ENCODE data around the gene ADAMTSL1.

DNA sequence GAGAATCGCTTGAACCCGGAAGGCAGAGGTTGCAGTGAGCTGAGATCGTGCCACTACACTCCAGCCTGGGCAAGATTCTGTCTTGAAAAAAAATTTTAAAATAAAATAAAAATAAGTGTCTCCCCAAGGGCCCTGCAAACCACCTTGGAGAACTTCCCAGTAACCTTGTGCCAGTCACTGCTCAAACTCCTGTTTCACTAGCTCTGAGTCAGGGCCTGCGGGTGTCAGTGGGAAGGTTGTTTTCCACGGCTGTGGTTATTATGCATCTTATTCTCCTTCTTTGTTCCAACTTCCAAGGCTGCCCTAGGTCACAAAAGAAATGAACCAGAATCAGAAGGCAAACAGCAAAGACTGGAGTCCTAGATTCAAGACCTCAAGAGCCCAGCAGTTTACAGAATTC, 246.7 kb downstream of the ADAMTSL1 start:
- TF ChIP-seq MYNN (tag by site-specific recombination; IDR thresholded peaks at IDR 0.05; ENCODE audit: borderline replicate concordance) (no peak), ZBTB8A (tag by site-specific recombination; IDR thresholded peaks at IDR 0.05) (no peak), ZNF184 (tag by site-specific recombination; IDR thresholded peaks at IDR 0.05) (no peak), ZNF274 (IDR thresholded peaks at IDR 0.05; ENCODE audit: low read length) (no peak), ZNF274 (tag by site-specific recombination; IDR thresholded peaks at IDR 0.05; ENCODE audit: borderline replicate concordance) (no peak), HOXC10 (CRISPR knock-in tag; IDR thresholded peaks at IDR 0.05) (no peak), ZNF571 (tag by site-specific recombination; IDR thresholded peaks at IDR 0.05) (no peak), ZNF175 (tag by site-specific recombination; IDR thresholded peaks at IDR 0.05) (no peak), ZNF610 (tag by site-specific recombination; IDR thresholded peaks at IDR 0.05; ENCODE audit: borderline replicate concordance) (no peak), SETDB1 (IDR thresholded peaks at IDR 0.05; ENCODE audit: insufficient read length, low read length) (no peak), ZNF768 (tag by site-specific recombination; IDR thresholded peaks at IDR 0.05) (no peak)
- TF ChIP-seq, protein P1, sequence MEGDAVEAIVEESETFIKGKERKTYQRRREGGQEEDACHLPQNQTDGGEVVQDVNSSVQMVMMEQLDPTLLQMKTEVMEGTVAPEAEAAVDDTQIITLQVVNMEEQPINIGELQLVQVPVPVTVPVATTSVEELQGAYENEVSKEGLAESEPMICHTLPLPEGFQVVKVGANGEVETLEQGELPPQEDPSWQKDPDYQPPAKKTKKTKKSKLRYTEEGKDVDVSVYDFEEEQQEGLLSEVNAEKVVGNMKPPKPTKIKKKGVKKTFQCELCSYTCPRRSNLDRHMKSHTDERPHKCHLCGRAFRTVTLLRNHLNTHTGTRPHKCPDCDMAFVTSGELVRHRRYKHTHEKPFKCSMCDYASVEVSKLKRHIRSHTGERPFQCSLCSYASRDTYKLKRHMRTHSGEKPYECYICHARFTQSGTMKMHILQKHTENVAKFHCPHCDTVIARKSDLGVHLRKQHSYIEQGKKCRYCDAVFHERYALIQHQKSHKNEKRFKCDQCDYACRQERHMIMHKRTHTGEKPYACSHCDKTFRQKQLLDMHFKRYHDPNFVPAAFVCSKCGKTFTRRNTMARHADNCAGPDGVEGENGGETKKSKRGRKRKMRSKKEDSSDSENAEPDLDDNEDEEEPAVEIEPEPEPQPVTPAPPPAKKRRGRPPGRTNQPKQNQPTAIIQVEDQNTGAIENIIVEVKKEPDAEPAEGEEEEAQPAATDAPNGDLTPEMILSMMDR (tag by site-specific recombination; IDR thresholded peaks at IDR 0.05): no peak
- TF ChIP-seq, protein P2, sequence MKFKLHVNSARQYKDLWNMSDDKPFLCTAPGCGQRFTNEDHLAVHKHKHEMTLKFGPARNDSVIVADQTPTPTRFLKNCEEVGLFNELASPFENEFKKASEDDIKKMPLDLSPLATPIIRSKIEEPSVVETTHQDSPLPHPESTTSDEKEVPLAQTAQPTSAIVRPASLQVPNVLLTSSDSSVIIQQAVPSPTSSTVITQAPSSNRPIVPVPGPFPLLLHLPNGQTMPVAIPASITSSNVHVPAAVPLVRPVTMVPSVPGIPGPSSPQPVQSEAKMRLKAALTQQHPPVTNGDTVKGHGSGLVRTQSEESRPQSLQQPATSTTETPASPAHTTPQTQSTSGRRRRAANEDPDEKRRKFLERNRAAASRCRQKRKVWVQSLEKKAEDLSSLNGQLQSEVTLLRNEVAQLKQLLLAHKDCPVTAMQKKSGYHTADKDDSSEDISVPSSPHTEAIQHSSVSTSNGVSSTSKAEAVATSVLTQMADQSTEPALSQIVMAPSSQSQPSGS (tag by site-specific recombination; IDR thresholded peaks at IDR 0.05; ENCODE audit: low read depth): no peak
- TF ChIP-seq, protein P3, sequence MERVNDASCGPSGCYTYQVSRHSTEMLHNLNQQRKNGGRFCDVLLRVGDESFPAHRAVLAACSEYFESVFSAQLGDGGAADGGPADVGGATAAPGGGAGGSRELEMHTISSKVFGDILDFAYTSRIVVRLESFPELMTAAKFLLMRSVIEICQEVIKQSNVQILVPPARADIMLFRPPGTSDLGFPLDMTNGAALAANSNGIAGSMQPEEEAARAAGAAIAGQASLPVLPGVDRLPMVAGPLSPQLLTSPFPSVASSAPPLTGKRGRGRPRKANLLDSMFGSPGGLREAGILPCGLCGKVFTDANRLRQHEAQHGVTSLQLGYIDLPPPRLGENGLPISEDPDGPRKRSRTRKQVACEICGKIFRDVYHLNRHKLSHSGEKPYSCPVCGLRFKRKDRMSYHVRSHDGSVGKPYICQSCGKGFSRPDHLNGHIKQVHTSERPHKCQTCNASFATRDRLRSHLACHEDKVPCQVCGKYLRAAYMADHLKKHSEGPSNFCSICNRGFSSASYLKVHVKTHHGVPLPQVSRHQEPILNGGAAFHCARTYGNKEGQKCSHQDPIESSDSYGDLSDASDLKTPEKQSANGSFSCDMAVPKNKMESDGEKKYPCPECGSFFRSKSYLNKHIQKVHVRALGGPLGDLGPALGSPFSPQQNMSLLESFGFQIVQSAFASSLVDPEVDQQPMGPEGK (tag by site-specific recombination; IDR thresholded peaks at IDR 0.05): no peak
- TF ChIP-seq, protein P4, sequence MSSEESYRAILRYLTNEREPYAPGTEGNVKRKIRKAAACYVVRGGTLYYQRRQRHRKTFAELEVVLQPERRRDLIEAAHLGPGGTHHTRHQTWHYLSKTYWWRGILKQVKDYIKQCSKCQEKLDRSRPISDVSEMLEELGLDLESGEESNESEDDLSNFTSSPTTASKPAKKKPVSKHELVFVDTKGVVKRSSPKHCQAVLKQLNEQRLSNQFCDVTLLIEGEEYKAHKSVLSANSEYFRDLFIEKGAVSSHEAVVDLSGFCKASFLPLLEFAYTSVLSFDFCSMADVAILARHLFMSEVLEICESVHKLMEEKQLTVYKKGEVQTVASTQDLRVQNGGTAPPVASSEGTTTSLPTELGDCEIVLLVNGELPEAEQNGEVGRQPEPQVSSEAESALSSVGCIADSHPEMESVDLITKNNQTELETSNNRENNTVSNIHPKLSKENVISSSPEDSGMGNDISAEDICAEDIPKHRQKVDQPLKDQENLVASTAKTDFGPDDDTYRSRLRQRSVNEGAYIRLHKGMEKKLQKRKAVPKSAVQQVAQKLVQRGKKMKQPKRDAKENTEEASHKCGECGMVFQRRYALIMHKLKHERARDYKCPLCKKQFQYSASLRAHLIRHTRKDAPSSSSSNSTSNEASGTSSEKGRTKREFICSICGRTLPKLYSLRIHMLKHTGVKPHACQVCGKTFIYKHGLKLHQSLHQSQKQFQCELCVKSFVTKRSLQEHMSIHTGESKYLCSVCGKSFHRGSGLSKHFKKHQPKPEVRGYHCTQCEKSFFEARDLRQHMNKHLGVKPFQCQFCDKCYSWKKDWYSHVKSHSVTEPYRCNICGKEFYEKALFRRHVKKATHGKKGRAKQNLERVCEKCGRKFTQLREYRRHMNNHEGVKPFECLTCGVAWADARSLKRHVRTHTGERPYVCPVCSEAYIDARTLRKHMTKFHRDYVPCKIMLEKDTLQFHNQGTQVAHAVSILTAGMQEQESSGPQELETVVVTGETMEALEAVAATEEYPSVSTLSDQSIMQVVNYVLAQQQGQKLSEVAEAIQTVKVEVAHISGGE (tag by site-specific recombination; conservative IDR thresholded peaks at IDR 0.05; ENCODE audit: low read depth): no peak
